GM19397 (cell line): Measurements from ENCODE around the gene ARID2.

Experiments used
- ATAC-seq: cut with Tn5 transposase; IDR thresholded peaks from one replicate; pipeline ENCODE4 v1.9.1; 2021; ENCODE audit warnings: mild to moderate bottlenecking, moderate library complexity; ENCODE audit not compliant: unreplicated experiment

ARID2 gene

DNA sequence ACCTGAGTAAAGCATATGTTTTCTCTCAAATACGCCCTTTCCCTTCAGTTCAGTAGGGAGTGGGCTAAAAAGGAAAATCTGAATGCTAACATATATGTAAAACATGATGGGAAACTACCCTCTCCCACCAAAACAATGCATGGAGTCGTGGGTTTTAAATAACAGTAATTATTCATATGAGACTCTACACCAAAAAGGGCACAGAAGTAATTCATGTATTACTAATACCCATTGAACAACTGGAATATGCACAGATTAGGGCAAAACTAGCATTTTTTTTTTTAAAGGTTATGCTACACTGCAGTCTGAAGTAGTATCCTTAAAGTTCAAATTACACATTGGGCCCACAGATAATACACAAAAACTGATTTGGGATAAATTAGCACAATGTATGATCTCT is 8.1 kb upstream of the ARID2 start:
- no peak for ATAC-seq

DNA sequence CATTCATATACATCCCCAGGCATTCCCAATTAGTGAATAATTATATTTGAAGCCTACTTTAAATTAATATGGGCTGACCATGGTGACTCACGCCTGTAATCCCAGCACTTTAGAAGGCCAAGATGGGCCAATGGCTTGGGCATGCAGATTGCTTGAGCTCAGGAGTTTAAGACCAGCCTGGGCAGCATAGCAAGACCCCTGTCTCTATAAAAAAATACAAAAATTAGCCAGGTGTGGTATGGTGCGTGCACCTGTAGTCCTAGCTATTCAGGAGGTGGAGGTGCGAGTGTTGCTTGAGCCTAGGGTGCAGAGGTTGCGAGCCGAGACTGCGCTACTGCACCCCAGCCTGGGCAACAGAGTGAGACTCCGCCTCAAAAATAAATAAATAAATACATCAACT is 7.6 kb upstream of the ARID2 start:
- no peak for ATAC-seq

DNA sequence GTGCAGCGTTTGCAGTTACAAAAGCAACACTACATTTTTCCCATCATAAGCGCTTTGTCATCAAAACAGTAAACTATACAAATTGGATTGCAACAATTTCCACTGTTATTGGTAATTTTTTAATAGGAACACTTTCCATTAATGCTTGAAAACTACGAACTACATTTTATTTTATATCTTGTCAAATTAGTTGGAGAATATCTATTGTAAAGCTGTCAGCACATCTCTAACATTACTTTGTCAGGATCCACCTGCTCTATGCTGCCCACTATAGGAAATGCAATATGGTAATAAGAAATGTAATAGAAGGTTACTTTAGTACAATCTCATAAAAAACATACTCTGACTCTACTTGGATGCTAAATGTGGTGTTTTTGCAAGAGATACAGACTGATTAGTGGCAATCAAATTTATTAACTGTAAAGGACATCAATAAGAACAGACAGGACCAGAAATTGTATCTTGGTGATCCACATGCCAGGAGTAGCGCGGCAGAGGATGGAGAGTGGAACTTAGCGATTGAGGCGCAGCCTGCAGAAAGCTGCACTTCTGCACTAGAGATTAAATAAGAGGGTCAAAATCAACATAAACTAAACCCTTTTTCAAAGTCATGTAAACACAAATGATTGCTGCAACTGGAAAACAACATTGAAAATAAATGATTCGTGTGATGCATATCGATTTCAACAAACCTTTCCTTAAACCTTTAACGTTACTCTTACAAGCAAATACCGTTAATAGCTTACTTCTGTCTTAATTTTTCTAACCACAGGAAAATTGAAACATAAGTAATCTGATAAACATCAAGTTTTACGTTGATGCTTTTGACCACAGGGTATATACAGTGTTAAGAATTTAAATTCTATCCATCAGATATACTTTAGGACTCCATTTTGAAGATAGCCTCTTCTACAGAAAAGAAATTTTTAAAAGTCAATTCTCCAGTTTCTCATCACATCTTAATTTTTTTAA is 3.6 kb upstream of the ARID2 start:
- ATAC-seq, result no peak

DNA sequence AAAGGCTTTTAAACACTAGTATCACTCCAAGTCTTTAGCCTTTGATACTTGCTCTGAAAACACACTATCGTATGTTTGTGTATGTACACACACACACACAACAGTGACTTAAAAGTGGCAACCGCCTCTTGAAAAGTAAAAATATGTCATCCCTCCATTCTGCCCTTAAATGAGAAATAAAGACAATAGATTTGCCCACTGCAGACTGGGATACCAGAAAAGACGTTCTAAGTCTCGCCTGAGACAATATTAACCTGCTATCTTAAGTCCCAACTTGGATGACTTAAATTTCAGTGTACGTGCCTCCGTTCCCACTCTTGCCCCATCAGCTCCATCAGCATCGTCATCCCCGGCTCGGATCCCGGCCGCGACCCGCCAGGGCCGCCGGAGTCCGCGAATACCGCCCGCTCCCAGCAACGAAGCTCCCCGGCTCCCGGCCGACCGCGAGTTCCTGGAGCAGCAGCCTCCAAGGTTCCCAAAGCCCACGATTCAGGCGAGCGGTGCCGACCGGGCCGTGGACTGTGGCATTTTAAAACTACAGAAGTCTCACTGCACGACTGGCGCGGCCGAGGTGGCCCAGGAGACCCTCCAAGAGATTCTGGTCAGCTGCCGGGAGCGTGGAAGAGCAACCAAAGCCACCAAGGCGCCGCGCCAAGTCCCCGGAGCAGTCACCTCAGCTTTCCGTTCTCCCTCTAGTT is 2.8 kb upstream of the ARID2 start:
- ATAC-seq, result no peak

DNA sequence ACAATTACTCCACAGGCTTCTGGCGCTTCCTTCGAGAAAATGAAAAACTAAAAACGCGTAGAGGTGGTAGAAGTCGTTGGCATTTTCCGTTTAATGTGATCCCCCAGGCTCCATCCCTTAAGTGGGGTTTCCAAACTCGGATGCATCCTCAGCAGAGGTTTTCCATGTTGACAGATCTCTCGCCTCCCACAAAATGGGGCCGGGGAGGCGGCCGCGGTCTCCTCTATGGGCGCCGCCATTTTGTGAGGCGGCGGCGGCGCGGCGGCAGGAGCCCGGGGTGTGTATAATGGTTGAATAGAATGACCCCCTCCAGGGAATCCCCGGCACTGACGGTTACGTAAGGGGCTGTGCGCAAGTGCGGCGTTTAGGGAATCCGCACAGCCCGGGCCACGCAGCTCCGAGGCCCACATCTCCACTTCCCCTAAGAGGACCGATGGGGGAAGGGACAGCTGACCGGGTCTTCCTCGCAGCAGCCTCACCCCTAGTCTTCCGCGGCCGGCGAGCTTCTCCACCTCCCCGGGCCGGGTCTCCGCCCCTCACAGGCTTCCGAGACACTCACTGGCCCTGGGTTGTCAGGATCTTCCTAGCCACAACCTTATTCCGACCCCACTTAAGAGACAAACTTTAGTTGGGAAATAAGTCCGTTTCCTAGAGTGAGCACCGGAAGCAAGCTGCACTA is 2.1 kb upstream of the ARID2 start:
- peak; percentile 52 for ATAC-seq

DNA sequence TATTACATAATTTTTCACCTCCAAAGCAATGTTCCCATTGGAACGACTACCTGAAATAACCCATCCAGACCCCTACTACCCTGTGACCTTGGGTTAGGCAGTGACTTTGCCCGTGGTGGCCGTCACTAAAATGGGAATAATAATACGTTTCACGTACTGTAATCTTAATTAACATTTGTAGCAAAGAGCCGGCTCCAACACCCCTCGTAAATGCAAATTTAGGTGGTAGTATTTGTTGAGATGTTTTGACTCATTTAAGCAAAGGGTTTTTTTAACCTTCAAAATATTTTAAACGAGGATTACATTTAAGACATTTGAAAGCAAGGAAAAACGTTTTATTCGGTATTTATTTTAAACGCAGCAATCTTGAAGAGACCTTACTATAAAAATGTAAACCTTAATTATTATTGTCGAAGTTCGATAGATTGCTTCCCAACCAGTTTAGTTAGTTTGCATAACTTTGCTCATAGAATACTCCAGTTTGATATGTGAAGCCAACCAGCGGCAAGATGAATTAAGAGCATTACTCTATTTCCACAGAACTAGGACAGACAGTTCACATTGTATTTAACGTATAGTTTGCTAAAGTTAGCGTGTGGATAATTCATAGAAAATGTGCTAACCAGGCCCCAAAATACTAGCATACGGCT is 1.4 kb upstream of the ARID2 start:
- no peak for ATAC-seq

DNA sequence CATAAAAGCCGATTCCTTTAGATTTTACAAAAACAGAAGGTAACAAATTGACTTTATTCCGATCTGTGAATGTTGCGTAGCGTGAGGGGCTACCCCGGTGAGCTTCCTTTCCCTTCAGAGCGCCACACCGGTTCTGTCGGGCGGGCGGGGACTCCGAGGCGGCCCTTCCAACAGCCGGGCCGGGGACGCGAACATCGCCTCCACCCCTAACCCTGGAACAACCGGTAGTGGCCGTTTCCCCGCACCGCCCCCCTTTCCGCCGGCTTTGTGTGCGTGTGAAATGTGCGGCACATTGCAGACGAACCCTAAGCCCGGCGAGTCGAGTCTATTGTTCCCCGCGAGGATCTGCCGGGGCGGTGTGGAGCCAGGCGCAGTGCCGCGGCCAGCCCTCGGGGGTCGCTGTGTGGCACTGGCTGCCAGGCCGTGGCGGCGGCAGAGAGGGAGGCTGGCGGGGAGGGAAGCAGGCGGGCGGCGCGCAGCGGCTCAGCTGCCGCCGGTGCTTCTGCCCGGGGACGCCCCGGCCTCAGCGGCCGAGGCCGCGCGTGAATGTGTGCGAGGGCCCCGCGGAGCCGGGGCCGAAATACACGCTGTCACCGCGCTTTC is 775 bp upstream of the ARID2 start:
- ATAC-seq, result peak; percentile 55

DNA sequence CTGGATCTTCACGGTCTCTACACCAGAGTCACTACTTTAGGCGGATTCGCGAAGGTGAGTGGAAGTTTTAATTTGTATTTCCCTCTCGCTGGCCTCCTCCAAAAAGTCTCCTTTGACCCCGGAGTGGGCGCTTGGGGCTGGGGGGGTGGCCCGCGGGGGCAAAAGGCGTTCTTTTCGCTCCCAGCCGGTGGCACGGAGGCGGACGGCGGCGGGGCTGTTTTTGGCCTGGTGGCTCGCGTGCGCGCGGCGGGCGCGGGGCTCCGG is 510 bp downstream of the ARID2 start:
- no peak for ATAC-seq

DNA sequence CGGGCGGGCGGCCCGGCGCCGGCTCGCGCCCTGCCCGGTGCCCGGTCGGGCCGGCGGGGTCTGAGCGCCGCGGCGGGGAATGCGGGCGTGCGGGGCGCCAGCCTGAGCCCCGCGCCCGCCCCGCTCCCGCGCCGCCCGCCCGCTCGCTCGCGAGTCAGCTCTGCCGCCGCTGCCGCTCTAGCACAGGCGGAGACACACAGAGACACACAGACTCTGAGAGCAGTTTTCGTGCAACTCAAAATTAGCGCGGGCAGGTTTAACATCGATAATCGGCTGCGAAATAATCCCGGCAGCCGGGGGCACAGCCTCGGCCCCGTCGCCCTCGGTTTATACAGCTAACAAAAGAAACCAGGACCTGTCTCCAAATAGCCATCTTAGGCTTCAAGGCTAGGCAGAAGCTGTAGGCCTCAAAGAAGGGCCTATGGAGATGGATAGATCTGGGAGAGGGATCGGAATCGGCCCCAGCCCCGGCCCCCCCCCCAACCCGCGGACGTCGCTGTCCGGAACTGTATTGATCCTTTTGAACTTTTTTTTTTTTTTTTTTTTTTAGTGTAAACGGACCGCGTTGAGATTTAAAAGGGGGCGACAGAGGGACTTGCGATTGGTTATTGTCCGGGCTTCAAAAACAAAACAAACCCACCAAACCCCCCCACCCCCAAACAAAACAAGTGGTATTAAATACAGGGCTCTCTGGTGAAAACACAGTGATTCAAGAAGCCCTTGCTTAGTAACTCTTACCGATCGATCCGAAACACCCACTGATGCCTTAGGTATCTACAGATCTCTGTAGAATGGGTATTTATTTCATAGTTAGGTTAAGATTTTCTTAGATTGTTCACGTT is 1.1 kb downstream of the ARID2 start:
- ATAC-seq, result no peak

DNA sequence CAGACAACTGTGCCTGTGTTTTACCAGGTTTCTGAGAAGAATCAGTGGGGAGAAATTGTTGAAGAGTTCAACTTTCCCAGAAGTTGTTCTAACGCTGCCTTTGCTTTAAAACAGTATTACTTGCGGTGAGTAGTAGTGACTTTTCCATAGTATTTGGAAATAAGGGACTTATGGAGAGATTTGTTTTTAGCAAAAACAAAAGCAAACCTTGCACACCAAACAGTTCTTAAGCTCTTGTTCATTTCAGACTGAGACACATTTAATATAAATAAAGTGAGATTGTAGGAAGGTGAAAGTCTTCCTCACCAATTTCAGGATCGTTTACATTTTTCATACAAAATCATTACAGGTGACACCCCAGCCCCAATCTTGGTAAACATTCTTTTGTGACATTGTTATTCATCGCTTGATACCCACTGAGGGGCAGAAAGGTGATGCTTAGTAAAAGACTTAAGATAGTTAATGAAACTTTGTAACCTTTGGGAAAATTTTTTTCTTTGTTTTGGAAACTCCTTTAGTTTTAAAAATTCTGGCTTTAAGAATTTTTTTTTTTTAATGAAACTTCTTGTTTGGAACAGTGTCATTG is 1.8 kb downstream of the ARID2 start:
- no peak for ATAC-seq

DNA sequence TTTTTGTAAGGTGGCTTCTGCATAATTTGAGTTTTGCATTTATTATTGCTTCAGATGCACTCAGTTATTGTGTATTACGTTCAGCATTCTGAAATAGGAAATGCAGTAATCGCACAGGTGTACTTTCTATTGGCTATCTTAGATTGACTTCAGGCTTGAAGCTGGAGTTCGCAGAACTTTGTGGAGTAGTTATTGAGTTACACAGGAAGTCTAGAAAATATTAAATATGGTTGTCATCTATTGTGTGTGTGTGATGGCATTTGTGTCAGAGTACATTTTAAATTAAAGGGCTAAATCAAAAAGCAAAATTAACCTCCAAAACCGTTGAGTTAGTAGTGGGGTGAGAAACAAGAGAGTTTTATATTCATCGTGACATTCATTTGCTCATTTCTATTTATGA is 2.7 kb downstream of the ARID2 start:
- ATAC-seq, result no peak

DNA sequence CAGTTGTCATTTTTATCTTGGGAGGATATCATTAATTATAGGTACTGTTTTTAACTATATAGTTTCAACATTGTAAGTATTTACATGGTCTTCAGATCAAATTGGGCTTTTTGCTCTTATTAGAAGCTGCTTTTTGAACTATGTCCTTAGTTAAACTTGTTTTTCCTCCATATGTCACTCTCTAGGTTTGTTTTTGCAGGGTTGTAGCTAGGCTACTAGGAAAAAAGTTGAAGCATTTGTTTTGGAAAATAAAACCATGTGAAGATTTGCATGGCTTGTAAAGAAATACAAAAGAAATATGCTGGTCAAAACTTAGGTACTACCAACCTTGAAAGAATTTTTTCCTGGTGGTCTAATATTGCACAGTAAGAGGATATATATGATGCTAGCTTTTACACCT is 3.4 kb downstream of the ARID2 start:
- no peak for ATAC-seq

DNA sequence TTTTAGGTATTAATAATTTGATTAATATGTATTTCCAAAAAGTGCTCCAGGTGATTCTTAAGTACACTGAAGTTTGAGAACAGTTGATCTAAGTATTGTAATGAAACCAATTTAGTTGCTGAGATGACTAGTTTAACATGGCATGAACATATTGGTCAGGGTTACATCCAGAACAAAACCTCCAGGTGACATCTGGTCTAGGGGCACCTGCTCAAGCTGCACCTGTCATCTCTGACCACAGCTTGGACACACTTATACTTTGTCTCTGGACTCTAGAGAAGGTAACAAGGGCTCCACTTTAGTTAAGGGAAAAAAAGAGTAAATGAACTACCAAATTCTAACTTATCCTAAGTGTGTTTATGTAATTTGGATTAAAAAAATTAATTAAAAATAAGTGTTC is 8.1 kb downstream of the ARID2 start:
- ATAC-seq, result no peak

DNA sequence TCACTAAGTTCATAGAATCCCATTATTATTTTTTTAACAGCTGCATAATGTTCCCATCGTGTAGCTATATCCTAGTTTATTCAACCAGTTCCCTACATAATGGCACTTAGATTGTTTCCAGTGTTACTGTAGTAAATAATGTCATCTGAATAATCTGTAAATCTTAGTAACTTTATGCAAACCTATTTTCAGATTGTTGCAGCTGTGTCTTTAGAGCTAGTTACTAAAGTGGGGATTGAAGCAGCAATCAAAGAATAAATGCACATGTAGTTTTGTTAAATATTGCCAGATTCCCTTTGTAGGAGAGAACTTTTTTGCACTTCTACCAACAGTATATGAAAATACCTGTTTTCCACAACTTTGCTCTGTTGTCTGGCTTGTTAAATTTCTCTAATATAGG is 13.1 kb downstream of the ARID2 start:
- no peak for ATAC-seq

DNA sequence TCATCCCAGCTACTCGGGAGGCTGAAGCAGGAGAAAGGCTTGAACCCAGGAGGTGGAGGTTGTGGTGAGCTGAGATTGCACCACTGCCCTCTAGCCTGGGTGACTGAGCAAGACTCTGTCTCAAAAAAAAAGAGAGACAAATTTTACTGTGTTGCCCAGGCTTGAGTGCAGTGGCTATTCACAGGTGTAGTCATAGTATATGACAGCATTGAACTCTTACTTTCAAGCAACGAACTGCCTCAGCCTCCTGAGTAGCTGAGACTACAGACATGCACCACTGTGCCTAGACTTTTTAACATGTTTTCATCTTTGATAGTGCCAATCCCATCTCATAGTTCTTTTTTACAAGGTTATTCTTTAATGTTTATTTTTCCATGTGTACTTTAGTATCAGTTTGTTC is 13.7 kb downstream of the ARID2 start:
- ATAC-seq, result no peak

DNA sequence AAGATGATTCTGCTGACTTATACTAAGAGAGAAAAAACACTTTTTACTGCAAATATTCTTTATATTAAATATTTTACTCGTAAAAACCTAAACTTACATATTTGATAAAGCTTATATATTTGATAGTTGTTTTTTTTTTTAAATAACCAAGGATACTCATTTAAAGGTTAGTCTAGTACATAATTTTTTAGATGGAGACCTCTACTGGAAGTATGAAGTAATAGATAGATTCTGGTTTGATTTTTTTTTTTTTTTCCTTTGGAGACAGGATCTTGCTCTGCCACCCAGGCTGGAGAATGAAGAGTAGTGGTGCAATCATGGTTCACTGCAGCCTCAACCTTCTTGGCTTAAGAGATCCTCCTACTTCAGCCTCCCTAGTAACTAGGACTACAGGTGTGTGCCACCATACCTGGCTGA is 16.4 kb downstream of the ARID2 start:
- no peak for ATAC-seq

DNA sequence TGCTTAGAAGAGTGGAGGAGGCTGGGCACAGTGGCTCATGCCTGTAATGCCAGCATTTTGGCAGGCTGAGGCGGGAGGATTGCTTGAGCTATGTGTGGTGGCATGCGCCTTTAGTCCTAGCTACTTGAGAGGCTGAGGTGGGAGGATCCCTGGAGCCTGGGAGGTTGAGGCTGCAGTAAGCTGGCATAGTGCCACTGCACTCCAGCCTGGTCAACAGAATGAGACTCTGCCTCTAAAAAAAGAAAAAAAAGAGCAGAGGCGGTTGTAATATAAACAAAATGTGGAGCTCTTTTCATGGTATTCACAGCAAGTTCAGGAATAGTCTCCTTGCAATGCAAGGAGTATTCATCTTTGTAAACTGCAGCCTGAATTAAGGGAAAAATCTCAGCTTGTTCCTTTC is 27.2 kb downstream of the ARID2 start:
- ATAC-seq, result no peak

DNA sequence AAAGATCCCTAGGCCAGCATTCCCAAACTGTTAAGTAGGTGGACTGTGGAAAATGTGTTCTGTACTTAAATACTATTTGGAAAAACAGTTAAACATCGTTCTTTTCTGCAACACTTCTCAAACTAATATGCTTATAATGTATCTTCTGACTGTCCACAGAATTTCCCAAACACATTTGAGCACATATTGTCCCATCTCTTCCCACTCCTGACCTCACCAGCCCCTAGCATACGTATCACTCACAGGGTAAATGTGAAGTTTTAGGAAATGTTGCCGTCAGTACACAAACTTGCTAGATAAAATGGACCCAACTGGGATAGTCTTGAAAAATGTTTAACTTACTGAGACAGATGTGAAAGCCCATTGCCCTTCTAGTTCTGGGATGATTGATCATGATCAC is 27.7 kb downstream of the ARID2 start:
- no peak for ATAC-seq

DNA sequence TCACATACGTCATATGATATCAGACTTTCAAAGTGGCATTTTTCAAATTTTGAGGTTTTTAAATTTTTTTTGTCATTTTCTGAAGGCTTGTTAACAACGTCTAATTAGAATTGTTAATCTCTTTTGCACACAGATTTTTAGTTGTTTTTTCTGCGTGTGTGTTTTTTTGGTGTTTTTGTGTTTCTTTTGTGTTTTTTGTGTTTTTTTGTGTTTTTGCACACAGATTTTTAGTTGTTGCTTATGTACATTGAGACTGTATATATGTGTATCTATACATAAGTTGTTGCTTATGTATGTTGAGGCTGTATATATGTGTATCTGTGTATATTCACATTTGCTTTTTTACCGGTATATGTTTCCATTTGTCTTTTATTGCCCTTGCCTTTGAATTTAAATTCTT is 30.8 kb downstream of the ARID2 start:
- ATAC-seq, result no peak
